Measurements from ENCODE around the gene NCOA4.
"Not testable (repeated sequence)": the region's sequence is repeated elsewhere in the genome, so short reads cannot be mapped to it uniquely, and the experiment has no call there.

Gene NCOA4

DNA sequence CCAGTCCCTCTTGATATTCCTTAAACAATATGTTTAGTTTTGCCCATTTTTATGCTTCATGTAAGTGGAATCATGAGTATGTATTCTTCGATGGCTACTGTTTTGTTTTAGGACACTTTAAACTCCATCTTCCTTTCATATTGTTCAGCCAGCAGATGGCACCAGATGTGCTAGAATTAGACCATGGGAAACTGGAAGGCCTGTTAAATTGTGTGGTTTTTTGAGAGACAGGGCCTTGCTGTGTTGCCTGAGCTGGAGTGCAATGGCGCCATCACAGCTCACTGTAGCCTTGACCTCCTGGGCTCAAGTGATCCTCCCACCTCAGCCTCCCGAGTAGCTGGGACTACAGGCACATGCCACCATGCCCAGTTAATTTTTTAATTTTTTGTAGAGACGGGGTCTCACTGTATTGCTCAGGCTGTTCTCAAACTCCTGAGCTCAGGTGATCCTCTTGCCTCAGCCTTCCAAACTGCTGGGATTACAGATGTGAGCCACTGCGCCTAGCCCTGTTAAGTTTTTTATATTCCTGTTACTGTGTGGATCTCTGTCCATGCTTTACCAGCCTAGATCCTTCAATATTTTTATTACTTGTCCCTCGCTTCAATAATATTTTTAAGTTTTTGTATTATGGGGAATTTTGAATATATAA, 46.8 kb downstream of the NCOA4 start:
- peak; percentile 83 for DNase-seq (ENCODE audit: low spot score)

- DNase-seq (ENCODE audit: low spot score): not testable (repeated sequence)
Observed at GRCh38 chr10:45981367-45981766, 49.1 kb downstream of the NCOA4 start.

DNA sequence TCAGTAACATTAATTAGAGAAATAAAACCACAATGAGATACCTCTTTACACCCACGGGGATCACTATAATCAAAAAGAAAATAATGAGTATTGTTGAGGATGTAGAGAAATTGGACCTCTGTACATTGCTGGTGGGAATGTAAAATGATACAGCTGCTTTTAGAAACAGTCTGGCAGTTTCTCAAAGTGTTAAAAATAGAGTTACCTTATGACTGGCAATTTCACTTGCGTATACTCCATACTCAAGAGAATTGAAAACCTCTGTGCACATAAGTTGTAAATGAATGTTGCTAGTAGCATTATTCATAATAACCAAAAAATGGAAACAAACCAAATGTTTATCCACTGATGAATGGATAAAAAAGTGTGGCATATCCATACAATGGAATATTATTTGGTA, 51.9 kb downstream of the NCOA4 start:
- DNase-seq (ENCODE audit: low spot score): not testable (repeated sequence)

- not testable (repeated sequence) for DNase-seq (ENCODE audit: low spot score)
Observed at GRCh38 chr10:45974041-45974440, 56.4 kb downstream of the NCOA4 start.

DNA sequence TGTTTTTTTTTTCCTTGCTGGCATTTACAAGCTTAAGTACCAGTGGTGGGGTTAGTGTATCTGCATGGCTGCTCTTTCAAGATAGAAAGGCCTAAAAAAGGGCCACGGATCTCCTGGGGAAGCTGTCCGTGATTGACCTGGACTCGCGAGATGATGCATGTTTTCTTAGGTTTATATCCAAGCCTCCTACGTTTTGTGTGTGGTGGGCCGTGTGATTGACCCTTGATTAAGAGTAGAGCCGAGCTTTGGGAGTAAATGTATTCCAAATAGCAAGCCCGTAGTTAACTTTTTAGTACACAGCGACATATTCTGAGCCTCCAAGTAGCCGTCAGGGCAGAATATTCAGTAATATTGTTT, 57.6 kb downstream of the NCOA4 start:
- not testable (repeated sequence) for DNase-seq (ENCODE audit: low spot score)

GRCh38 chr10:45972106-45972812, 58.2 kb downstream of the NCOA4 start, which contains the start of gene TIMM23:
TIMM23 (plus strand) TSS chr10:45972489; CDS start chr10:45972625, 136 bp downstream.
- DNase-seq (ENCODE audit: low spot score): peak; percentile 83

GRCh38 chr10:45971742-45972105, 58.7 kb downstream of the NCOA4 start:
- DNase-seq (ENCODE audit: low spot score): not testable (repeated sequence)

DNA sequence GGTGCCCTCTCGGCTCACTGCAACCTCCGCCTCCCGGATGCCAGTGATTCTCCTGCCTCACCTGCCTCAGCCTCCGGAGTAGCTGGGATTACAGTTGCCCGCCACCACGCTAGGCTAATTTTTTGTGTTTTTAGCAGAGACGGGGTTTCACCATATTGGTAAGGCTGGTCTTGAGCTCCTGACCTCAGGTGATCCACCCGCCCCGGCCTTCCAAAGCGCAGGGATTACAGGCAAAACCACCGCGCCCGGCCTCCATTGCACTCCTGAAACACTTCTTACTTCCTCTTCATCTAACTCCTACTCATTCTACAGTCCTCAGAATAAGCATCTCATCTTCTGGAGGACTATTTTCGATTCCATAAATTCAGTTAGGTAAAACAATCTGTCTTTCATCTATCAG, 59.4 kb downstream of the NCOA4 start:
- DNase-seq (ENCODE audit: low spot score): not testable (repeated sequence)

GRCh38 chr10:45962686-45963452, 67.6 kb downstream of the NCOA4 start:
- DNase-seq (ENCODE audit: low spot score): not testable (repeated sequence)

GRCh38 chr10:45957928-45958327, 72.5 kb downstream of the NCOA4 start:
- not testable (repeated sequence) for DNase-seq (ENCODE audit: low spot score)

DNA sequence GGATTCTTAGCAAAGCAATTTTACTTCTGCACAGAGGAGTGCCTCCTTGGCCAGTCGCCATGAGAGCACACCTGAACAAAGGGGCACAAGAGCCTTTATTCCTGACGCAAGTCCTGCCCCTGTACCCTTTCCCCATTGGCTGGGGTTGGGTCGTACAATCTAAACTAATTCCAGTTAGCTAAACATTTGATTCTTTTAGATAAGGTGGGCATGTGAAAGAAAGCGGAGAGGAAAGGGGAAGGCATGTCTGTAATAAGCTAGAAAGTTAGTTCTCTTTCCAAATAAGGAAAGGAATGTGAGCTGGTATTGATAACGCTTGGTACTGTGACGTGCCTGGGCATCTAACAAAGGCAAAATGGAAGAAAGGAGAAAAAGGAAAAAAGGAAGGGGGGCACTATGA, 73.8 kb downstream of the NCOA4 start:
- not testable (repeated sequence) for DNase-seq (ENCODE audit: low spot score)
